ENCODE results near the gene SSBP3.
A peak's percentile ranks its signal among the peaks of the same experiment; 100 is the strongest.

Gene SSBP3

DNA sequence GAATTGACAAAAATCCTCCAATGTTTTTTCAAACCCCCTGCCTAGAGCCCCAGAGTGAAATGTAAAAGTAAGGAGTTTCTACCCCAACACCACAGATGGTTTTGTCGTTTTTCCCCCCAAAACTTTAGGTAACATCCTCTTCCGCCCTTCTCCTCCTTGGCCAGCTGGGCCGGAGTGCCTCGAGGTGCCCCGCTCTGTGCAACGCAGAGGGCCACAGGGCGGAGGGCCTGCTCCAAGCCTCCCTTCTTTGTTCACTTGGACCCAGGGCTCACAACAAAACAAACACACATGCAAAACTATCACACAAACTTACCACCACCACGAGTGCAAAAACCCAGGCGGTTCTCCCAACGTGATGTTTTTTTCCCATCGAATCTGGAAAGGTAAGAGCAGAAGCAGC lies 1.9 kb downstream of the SSBP3 start:
- peaks cover 30 to 33% of the 10 kb centered on the region in 2 donors for H3K4me1 ChIP-seq (ENCODE audit: control insufficient read depth in 2 of 2, insufficient read depth in 2 of 2, low read length in 2 of 2)
- peaks cover 28 to 30% of the 10 kb centered on the region in 2 donors for H3K36me3 ChIP-seq (ENCODE audit: control insufficient read depth in 2 of 2, insufficient read depth in 2 of 2, low read length in 2 of 2)
- no peak overlapping the region for H3K27ac ChIP-seq (ENCODE audit: low read depth in 2 of 2, low read length in 2 of 2)
- peak overlapping the region; percentile 66 to 77 for H3K4me3 ChIP-seq (ENCODE audit: low read length in 2 of 2)
- no peak overlapping the region for H3K9ac ChIP-seq (ENCODE audit: low read depth in 1 of 2, low read length in 2 of 2)
- H3K27me3 ChIP-seq (ENCODE audit: control insufficient read depth in 2 of 2, insufficient read depth in 2 of 2, low read length in 2 of 2), result no peaks in the 10 kb centered on the region
- H3K9me3 ChIP-seq (ENCODE audit: control insufficient read depth in 2 of 2, low read length in 2 of 2), result no peaks in the 10 kb centered on the region

DNA sequence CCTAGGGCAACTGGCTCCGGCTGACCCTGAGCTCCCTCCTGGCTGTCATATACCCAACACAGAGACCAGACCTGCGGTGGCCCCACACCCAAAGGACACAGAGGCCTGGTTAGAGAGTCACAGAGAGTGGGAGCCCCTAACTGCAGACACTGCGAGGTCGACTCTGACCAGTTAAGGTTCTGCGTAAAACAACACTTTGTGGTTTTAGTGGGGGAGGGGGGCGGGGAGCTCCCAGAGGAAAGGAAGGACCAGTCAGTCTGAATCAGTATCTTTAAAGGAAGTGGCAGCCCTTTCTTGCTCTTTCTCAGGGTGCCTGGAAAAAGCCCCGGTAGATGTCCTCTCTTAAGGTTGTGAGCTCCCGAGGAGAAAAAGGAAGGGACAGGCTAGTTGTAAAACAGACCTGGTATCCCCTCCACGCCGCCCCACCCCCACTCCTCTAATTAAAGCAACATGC lies 2.4 kb downstream of the SSBP3 start:
- H3K27me3 ChIP-seq (ENCODE audit: control insufficient read depth in 2 of 2, insufficient read depth in 2 of 2, low read length in 2 of 2), result no peaks in the 10 kb centered on the region
- no peak overlapping the region for H3K9ac ChIP-seq (ENCODE audit: low read depth in 1 of 2, low read length in 2 of 2)
- H3K27ac ChIP-seq (ENCODE audit: low read depth in 2 of 2, low read length in 2 of 2), result no peak overlapping the region
- peaks cover 32 to 34% of the 10 kb centered on the region in 2 donors for H3K36me3 ChIP-seq (ENCODE audit: control insufficient read depth in 2 of 2, insufficient read depth in 2 of 2, low read length in 2 of 2)
- H3K4me1 ChIP-seq (ENCODE audit: control insufficient read depth in 2 of 2, insufficient read depth in 2 of 2, low read length in 2 of 2), result peaks cover 25 to 29% of the 10 kb centered on the region in 2 donors
- peak overlapping the region; percentile 41 to 66 for H3K4me3 ChIP-seq (ENCODE audit: low read length in 2 of 2)
- no peaks in the 10 kb centered on the region for H3K9me3 ChIP-seq (ENCODE audit: control insufficient read depth in 2 of 2, low read length in 2 of 2)

GRCh38 chr1:54403405-54403804 lies 2.8 kb downstream of the SSBP3 start:
- peaks cover 21 to 25% of the 10 kb centered on the region in 2 donors for H3K4me1 ChIP-seq (ENCODE audit: control insufficient read depth in 2 of 2, insufficient read depth in 2 of 2, low read length in 2 of 2)
- no peak overlapping the region for H3K27ac ChIP-seq (ENCODE audit: low read depth in 2 of 2, low read length in 2 of 2)
- H3K4me3 ChIP-seq (ENCODE audit: low read length in 2 of 2), result peak overlapping the region in 1 of 2 donors; percentile 41

GRCh38 chr1:54402896-54403295 lies 3.3 kb downstream of the SSBP3 start:
- H3K4me3 ChIP-seq (ENCODE audit: low read length in 2 of 2), result no peak overlapping the region
- H3K9ac ChIP-seq (ENCODE audit: low read depth in 1 of 2, low read length in 2 of 2), result no peak overlapping the region
- H3K9me3 ChIP-seq (ENCODE audit: control insufficient read depth in 2 of 2, low read length in 2 of 2), result no peaks in the 10 kb centered on the region
- no peak overlapping the region for H3K27ac ChIP-seq (ENCODE audit: low read depth in 2 of 2, low read length in 2 of 2)
- H3K36me3 ChIP-seq (ENCODE audit: control insufficient read depth in 2 of 2, insufficient read depth in 2 of 2, low read length in 2 of 2), result peaks cover 41 to 43% of the 10 kb centered on the region in 2 donors
- peaks cover 16 to 20% of the 10 kb centered on the region in 2 donors for H3K4me1 ChIP-seq (ENCODE audit: control insufficient read depth in 2 of 2, insufficient read depth in 2 of 2, low read length in 2 of 2)
- H3K27me3 ChIP-seq (ENCODE audit: control insufficient read depth in 2 of 2, insufficient read depth in 2 of 2, low read length in 2 of 2), result no peaks in the 10 kb centered on the region

More at GRCh38 chr1:54403405-54403804, 2.8 kb downstream of the SSBP3 start:
- Histone ChIP-seq H3K36me3 (ENCODE audit: control insufficient read depth in 2 of 2, insufficient read depth in 2 of 2, low read length in 2 of 2) (peaks cover 36 to 38% of the 10 kb centered on the region in 2 donors), H3K9ac (ENCODE audit: low read depth in 1 of 2, low read length in 2 of 2) (no peak overlapping the region), H3K9me3 (ENCODE audit: control insufficient read depth in 2 of 2, low read length in 2 of 2) (no peaks in the 10 kb centered on the region), H3K27me3 (ENCODE audit: control insufficient read depth in 2 of 2, insufficient read depth in 2 of 2, low read length in 2 of 2) (no peaks in the 10 kb centered on the region)

DNA sequence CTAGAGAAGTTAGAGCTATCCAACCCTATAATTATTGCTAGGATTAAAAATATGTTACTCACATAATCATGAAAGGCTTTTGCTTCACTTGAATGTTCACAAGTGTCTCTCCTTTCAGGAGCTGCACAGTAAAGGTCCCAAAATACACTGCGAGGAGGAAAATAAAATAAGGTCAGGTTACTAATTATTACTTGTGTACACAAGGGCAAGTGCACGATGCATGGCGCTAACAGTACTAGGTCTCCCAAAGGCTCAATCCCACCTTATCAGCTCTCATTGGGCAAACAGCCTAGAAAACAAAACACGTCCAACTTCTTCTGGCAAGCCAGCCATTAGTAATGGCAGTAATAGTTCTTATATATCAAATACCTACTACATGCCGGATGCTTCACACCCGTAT lies 4.4 kb downstream of the SSBP3 start:
- no peaks in the 10 kb centered on the region for H3K9me3 ChIP-seq (ENCODE audit: control insufficient read depth in 2 of 2, low read length in 2 of 2)
- H3K4me3 ChIP-seq (ENCODE audit: low read length in 2 of 2), result no peak overlapping the region
- no peaks in the 10 kb centered on the region for H3K27me3 ChIP-seq (ENCODE audit: control insufficient read depth in 2 of 2, insufficient read depth in 2 of 2, low read length in 2 of 2)
- no peak overlapping the region for H3K27ac ChIP-seq (ENCODE audit: low read depth in 2 of 2, low read length in 2 of 2)
- H3K9ac ChIP-seq (ENCODE audit: low read depth in 1 of 2, low read length in 2 of 2), result no peak overlapping the region
- H3K36me3 ChIP-seq (ENCODE audit: control insufficient read depth in 2 of 2, insufficient read depth in 2 of 2, low read length in 2 of 2), result peaks cover 46 to 54% of the 10 kb centered on the region in 2 donors
- H3K4me1 ChIP-seq (ENCODE audit: control insufficient read depth in 2 of 2, insufficient read depth in 2 of 2, low read length in 2 of 2), result peaks cover 14 to 21% of the 10 kb centered on the region in 2 donors

DNA sequence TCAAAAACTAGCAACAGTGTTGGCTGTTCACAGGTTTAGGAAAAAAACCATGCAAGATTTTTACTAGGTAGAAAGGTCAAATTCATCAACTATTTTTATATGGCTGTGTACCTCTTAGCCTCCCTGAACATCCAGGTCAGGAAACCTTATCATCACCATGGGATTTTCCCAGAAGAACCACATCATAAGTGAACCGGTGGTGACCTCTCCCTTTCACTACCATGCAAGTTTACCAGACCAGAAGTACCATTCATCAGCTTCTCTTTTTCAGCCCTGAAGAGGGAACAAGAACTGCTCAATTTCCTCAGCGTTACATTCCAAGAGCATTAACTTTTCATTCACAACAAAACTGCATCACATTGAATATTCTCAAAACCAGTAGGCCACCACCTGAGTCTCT lies 5.9 kb downstream of the SSBP3 start:
- no peak overlapping the region for H3K4me3 ChIP-seq (ENCODE audit: low read length in 2 of 2)
- H3K9ac ChIP-seq (ENCODE audit: low read depth in 1 of 2, low read length in 2 of 2), result no peak overlapping the region
- H3K9me3 ChIP-seq (ENCODE audit: control insufficient read depth in 2 of 2, low read length in 2 of 2), result no peaks in the 10 kb centered on the region
- peaks cover 14 to 21% of the 10 kb centered on the region in 2 donors for H3K4me1 ChIP-seq (ENCODE audit: control insufficient read depth in 2 of 2, insufficient read depth in 2 of 2, low read length in 2 of 2)
- no peak overlapping the region for H3K27ac ChIP-seq (ENCODE audit: low read depth in 2 of 2, low read length in 2 of 2)
- peaks cover 47 to 55% of the 10 kb centered on the region in 2 donors for H3K36me3 ChIP-seq (ENCODE audit: control insufficient read depth in 2 of 2, insufficient read depth in 2 of 2, low read length in 2 of 2)
- H3K27me3 ChIP-seq (ENCODE audit: control insufficient read depth in 2 of 2, insufficient read depth in 2 of 2, low read length in 2 of 2), result no peaks in the 10 kb centered on the region

DNA sequence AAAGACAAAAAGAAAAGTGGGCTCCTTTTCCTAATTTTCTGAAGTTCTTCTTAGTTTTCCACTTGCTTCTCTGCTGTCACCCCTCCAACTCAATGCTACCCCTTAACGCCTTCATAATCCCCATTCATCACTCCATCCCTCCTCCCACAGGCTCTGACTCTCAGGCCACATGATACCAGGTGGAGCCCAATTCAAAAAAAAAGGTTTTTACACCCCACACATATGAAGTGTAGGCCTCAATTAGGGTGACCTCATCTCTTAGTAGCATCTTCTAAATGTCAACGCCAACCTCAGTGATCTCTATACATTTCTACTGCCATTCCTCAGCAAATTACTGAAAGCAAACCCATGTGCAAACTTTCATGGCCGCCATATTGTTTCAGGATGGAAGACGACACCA lies 6.4 kb downstream of the SSBP3 start:
- Histone ChIP-seq H3K27ac (ENCODE audit: low read depth in 2 of 2, low read length in 2 of 2) (no peak overlapping the region), H3K4me3 (ENCODE audit: low read length in 2 of 2) (no peak overlapping the region), H3K9me3 (ENCODE audit: control insufficient read depth in 2 of 2, low read length in 2 of 2) (no peaks in the 10 kb centered on the region), H3K27me3 (ENCODE audit: control insufficient read depth in 2 of 2, insufficient read depth in 2 of 2, low read length in 2 of 2) (no peaks in the 10 kb centered on the region), H3K36me3 (ENCODE audit: control insufficient read depth in 2 of 2, insufficient read depth in 2 of 2, low read length in 2 of 2) (peaks cover 49 to 58% of the 10 kb centered on the region in 2 donors), H3K9ac (ENCODE audit: low read depth in 1 of 2, low read length in 2 of 2) (no peak overlapping the region), H3K4me1 (ENCODE audit: control insufficient read depth in 2 of 2, insufficient read depth in 2 of 2, low read length in 2 of 2) (peaks cover 10 to 17% of the 10 kb centered on the region in 2 donors)

DNA sequence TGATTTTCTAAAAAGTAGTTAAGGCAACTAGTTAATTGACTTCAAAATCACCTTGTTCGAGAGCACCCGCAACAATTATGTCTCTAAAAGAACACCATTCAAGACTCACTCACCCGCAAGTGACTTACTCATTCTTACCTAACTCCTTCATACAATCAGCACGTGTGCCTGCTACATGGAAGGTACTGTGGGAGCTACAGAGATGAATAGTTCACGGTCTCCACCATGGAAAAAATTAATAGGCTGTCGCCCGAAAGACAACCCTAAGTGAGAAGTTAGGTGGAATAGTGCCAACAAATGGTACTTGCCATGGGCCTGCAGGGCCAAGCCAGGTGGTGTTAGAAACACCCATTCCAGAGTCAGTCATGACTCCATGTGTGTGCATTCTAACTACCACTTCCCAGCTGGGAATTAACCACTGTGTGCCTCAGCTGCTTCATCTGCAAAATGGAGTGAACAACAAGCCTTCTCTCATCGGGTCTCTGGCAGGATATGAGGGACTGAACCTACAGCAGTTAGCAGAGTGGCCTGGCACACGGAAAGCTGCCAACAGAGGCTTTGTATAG lies 7.1 kb downstream of the SSBP3 start:
- H3K4me3 ChIP-seq (ENCODE audit: low read length in 2 of 2), result no peak overlapping the region
- H3K27me3 ChIP-seq (ENCODE audit: control insufficient read depth in 2 of 2, insufficient read depth in 2 of 2, low read length in 2 of 2), result no peaks in the 10 kb centered on the region
- H3K36me3 ChIP-seq (ENCODE audit: control insufficient read depth in 2 of 2, insufficient read depth in 2 of 2, low read length in 2 of 2), result peaks cover 49 to 62% of the 10 kb centered on the region in 2 donors
- no peak overlapping the region for H3K9ac ChIP-seq (ENCODE audit: low read depth in 1 of 2, low read length in 2 of 2)
- H3K4me1 ChIP-seq (ENCODE audit: control insufficient read depth in 2 of 2, insufficient read depth in 2 of 2, low read length in 2 of 2), result peaks cover 4 to 11% of the 10 kb centered on the region in 2 donors
- H3K9me3 ChIP-seq (ENCODE audit: control insufficient read depth in 2 of 2, low read length in 2 of 2), result no peaks in the 10 kb centered on the region
- H3K27ac ChIP-seq (ENCODE audit: low read depth in 2 of 2, low read length in 2 of 2), result no peak overlapping the region

DNA sequence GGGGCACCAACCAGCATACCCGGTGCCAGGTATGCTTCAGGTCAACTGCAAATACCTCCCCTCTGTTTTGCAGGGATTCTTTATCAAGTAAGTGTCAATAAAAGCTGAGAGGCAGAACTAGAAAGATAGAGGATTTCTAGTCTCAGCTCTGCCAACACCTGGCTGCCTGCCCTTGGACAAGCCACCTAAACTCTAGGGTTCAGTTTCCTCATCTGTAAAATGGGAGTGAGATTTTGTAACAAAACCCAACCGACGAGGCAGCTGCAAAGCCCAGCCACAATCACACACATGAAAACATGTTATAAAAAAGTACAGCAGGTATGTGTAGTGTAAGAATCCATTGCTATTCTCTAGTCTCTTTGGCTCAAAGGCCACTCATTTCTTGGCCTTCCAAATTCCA lies 8.2 kb downstream of the SSBP3 start:
- no peaks in the 10 kb centered on the region for H3K9me3 ChIP-seq (ENCODE audit: control insufficient read depth in 2 of 2, low read length in 2 of 2)
- H3K27ac ChIP-seq (ENCODE audit: low read depth in 2 of 2, low read length in 2 of 2), result no peak overlapping the region
- peaks cover 0 to 7% of the 10 kb centered on the region in 2 donors for H3K4me1 ChIP-seq (ENCODE audit: control insufficient read depth in 2 of 2, insufficient read depth in 2 of 2, low read length in 2 of 2)
- no peaks in the 10 kb centered on the region for H3K27me3 ChIP-seq (ENCODE audit: control insufficient read depth in 2 of 2, insufficient read depth in 2 of 2, low read length in 2 of 2)
- H3K4me3 ChIP-seq (ENCODE audit: low read length in 2 of 2), result no peak overlapping the region
- H3K9ac ChIP-seq (ENCODE audit: low read depth in 1 of 2, low read length in 2 of 2), result no peak overlapping the region
- peaks cover 49 to 67% of the 10 kb centered on the region in 2 donors for H3K36me3 ChIP-seq (ENCODE audit: control insufficient read depth in 2 of 2, insufficient read depth in 2 of 2, low read length in 2 of 2)

GRCh38 chr1:54397090-54397591 lies 9.1 kb downstream of the SSBP3 start:
- Histone ChIP-seq H3K9me3 (ENCODE audit: control insufficient read depth in 2 of 2, low read length in 2 of 2) (no peaks in the 10 kb centered on the region), H3K4me3 (ENCODE audit: low read length in 2 of 2) (no peak overlapping the region), H3K9ac (ENCODE audit: low read depth in 1 of 2, low read length in 2 of 2) (no peak overlapping the region), H3K36me3 (ENCODE audit: control insufficient read depth in 2 of 2, insufficient read depth in 2 of 2, low read length in 2 of 2) (peaks cover 50 to 72% of the 10 kb centered on the region in 2 donors), H3K27me3 (ENCODE audit: control insufficient read depth in 2 of 2, insufficient read depth in 2 of 2, low read length in 2 of 2) (no peaks in the 10 kb centered on the region), H3K27ac (ENCODE audit: low read depth in 2 of 2, low read length in 2 of 2) (no peak overlapping the region), H3K4me1 (ENCODE audit: control insufficient read depth in 2 of 2, insufficient read depth in 2 of 2, low read length in 2 of 2) (peaks cover 0 to 4% of the 10 kb centered on the region in 2 donors)
